GM19438 (cell line): ENCODE results near the gene CNIH3.

Experiments
- ATAC-seq: cut with Tn5 transposase; IDR thresholded peaks from one replicate; pipeline ENCODE4 v1.9.1; 2021; ENCODE audit warnings: low read depth; ENCODE audit not compliant: unreplicated experiment

The CNIH3 gene

DNA sequence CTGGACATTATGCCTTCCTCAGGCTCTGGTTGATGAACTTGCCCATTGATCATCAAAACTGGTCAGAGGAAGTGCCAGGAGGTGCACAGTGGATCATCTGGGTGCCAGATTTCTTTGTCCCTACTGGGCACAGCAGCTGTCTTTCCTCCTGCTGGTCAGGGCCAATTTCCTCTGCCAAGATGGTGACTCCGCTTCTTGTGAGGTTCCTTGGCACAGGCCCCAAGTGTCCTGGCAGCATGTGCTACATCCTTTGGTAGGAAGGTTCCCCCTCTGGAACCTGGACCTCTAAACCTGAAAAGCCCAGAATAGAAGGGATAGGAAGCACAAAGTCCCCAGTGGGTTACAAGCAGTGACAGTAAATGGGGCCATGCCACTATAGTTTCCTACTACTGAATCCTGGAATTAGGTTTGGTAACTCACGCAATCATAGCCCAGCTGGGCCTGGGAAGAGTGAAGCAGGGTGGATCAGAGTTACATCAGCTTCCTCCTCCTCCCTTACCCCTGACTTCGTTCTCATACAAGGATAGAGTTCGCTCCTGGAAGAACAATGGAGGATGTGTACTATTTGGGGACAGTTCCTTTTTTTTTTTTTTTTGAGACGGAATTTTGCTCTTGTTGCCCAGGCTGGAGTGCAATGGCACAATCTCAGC, 147.1 kb downstream of the CNIH3 start:
- ATAC-seq = no peak

DNA sequence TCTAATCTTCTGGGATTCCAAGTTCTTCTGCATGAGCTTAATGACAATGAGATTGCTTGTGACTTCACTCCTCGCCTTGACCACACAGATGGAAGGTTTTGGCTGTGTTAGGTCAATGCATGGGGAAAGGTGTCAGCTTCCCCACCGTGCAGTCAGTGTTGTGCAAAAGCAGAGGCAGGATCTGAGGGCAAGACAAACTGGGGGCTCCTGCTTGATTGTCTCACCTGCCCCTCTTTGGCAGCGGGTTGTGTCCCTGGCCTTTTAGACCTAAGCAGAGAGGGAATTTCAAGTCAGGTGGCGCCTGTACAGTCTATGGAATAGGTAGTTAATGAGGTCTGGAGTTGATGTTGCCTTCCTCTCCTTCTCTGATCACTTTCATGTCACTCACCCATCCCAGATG, 150.1 kb downstream of the CNIH3 start:
- ATAC-seq = no peak

DNA sequence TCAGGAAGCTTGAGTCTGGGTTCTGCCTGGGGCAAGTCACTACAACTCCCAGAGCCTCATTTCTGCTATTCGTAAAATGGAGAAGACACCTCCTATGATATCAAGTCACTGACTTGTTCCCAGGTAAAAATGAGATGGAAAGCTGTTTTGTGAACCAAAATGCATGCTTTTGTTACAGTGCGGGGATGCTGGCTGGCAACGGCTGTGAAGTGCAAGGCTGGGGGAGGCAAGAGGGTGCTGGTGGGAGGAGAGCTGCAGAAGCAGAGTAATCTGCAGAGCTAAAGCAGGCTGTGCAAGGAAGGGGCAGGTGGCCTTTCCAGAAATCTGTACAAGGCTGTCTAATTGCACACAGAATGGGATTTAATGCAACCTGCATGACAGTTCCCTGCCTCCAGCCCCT, 150.9 kb downstream of the CNIH3 start:
- ATAC-seq = no peak

DNA sequence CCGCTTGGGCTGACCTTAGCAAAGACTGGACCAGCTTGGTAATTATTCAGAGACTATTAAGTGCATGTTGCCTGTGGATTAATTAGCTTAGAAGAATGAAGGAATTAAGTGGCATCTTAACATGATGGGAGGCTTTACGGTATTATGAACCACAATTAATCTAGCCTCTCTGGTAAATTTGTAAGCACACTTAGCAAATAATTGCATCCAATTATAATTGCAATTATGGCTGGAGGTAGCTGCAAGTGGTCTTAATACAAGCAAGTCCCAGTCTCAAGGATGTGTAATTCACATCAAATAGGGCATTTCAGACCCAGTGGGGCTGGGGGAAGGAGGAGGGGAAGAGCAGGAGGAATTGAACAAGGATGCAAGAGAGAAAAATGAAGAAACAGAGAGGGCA, 151.6 kb downstream of the CNIH3 start:
- no peak for ATAC-seq

DNA sequence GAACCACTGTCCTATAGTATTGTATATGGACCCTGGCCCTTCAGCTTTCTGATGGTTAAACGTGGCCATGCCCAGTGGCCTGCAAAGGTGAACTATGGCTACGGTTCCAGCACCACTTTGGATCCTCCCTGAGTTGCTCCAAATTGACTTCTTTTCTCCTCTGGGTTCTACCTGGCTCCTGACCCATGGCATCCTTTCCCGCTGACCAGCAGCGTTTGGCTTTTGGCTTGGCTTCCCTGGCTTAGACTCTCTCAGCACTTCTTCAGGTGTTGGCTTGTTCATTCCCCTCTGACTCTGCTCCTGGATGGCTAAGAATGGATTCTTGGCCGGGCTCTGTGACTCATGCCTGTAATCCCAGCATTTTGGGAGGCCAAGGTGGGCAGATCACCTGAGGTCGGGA, 152.9 kb downstream of the CNIH3 start:
- no peak for ATAC-seq

DNA sequence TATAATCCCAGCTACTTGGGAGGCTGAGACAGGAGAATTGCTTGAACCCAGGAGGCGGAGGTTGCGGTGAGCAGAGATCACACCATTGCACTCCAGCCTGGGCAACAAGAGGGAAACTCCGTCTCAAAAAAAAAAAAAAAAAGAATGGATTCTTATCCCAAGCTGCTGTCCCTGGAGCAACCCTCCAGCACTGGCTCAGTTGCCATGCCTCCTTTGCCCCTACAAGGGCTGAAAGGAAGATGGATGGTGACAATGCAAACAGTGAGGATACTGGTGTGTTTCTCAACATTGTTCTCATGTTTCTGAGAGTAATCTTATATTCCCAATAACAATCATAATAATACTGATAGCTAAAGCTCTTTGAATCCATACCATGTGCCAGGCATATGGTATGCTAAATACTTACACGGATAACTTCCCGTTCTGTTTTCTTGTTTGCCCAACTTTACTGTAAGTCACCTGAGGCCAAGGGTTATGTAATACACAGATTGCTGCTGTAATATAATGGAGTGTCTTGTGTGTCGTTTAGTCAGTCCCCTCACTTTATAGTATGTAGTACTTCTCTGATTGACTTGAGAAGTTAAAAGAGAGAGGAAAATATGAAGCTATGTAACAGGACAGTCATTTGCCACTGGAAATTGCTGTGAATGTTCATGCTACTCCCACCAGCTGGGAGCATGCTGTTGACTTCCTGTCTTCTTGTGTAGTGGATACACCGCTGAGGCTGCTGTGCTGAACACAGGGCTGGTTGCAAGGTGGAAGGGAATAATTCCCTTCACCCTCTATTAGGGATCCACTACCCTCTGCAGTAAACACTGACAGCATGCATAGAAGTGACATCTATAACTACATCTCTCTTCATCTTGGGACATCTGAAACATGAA, 153.6 kb downstream of the CNIH3 start:
- no peak for ATAC-seq

DNA sequence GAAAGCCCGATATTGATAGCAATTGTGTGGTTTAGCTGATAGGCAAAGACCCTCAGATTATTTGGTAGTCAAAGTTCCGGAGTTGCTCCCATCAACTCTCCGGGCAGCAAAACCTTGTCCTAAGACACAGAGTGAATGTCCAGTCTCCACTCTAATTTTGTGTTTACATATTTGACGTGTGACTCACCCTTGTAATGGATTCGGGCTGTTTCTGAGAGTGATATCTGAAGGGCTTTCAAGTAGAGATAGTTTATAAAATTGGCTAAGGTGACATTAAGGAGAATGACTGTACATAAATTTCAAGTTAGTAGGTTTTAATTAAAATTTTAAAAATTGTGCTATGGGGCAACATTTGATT, 154.2 kb downstream of the CNIH3 start:
- no peak for ATAC-seq

DNA sequence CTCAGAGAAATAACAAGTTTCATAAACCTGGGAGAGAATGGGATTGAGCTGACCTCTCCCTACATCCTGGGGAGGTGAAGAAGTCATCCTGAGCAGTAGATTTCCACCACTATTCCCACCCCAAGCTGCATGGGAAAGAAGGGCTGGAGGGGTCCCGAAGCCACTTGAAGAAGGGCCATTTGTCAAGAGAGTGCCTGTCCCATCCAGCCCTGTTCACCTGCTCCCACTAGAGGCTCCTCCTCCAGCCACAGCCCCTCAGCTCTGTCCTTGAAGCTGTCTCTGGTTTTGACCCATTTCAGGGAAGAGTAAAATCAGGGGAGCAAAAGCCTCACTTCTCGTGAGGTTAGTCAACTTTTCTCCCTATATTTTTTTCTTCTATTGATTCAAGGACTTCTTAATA, 157.5 kb downstream of the CNIH3 start:
- ATAC-seq = no peak

DNA sequence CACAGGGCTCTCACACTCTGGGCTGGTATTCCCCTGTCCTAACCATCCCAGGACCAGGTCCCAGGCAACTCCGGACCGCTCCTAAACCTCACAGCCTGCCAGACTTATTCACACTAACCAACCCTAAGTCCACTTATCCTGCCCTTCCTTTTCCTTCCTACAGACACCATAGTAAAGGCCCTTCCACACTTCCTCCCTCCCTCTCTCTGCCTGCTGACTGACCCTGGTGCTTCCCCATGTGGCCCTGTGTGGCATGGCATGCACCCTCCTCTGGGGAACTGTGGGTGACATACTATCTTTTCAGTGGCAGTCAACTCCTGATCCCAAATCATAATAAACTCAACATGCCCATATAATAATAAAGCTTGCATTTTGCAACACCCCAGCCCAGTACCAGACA, 158.3 kb downstream of the CNIH3 start:
- no peak for ATAC-seq

DNA sequence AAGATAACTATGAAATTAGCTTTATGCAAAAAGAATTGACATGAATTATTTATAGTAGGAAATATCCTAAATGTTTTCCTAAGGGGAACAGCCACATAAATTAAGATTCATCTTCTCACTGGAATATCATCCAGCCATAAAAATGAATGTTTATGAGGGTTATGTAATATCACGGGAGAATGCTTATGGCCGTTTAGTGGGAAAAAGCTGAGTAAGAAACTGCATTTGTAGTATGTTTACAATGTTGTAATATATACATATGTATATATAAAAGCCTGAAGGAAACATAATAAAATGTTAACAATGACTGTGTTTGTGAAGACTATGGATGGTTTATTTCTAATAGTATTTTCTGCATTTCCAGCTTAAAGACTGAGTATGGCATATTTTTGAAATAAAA, 161.1 kb downstream of the CNIH3 start:
- ATAC-seq = no peak

DNA sequence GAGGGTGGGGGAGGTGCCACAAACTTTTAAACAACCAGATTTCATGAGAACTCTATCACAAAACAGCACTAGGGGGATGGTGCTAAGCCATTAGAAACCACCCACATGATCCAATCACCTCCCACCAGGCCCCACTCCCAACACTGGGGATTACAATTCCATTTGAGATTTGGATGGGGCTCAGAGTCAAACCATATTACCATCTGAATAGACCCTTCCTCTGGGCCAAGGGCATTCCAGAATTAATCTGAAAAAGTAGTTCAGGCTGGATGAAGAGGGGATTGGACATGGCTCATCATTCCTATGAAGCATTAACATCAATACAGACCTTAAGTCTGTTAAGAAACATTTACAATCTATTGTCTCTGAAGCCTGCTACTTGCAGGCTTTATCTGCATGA, 163.4 kb downstream of the CNIH3 start:
- ATAC-seq = no peak

DNA sequence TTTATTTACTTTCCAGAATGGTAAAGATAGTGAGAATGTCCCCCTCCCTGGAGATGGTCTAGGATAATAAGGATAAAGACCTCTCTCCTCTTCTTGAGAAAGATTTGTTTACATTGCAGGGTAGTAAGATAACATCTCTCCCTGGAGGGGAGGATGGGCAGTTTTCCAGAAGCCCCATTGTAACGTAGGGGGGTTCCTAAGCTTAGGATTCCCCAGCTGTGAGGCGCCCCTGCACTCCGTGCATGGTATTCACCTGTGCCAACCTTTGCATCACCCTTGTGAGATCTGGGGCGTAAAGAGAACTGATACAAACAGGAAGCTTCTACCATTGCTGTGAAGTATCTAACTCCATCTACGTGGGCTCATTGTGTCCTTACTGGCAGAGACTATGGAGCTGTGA, 164.6 kb downstream of the CNIH3 start:
- no peak for ATAC-seq

DNA sequence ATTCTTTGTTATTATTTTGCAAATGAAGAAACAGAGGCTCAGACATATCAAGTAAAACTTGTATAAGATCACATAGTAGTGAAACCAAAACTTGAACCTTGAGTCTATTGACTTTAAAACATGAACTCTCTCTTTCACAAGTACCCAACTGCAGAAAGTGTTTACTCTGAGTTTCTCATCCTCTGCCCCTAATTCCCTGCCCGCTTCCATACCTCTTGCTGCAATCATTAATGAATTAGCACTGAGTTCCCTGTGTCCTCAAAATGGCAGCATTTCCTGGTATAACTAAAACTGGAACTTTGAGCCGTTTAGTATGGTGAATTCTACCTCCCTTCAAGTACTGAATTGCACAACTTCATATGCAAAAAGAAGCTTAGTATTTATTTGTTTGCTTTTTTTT, 165.7 kb downstream of the CNIH3 start:
- ATAC-seq = peak; percentile 59

DNA sequence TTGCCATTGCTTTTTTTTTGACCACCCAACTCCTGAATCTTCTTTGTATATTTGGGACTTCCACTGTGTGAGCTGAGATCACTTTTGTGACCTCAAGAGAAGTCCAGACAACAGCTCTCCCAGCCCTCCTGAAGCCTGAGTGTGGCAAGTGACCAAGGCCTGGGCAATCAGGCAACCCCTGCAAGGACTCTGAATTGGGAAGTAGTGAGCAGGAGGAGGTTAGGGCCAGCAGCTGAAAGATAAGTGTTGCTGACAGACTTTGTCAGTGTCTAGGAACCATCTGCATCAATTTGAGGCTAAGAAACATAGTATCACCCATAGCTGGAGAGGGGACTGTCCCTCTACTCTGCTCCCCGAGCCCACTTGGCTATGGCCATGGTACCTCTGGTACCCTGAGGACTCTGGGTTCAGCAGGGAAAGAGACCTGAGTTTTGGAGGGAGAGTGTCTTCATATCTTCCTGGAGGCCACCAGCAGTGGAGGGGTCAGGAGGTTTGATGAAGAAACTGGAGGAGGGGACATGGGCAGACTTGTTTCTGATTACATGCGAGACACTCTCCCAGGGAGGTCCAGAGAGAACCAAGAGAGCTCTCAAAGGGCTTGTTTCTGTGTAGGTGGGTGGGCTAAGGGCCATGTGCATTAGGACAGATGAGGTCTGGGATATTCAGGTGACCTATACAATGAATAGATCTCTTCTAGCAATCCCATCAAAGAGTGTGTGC, 166.3 kb downstream of the CNIH3 start:
- ATAC-seq = no peak

DNA sequence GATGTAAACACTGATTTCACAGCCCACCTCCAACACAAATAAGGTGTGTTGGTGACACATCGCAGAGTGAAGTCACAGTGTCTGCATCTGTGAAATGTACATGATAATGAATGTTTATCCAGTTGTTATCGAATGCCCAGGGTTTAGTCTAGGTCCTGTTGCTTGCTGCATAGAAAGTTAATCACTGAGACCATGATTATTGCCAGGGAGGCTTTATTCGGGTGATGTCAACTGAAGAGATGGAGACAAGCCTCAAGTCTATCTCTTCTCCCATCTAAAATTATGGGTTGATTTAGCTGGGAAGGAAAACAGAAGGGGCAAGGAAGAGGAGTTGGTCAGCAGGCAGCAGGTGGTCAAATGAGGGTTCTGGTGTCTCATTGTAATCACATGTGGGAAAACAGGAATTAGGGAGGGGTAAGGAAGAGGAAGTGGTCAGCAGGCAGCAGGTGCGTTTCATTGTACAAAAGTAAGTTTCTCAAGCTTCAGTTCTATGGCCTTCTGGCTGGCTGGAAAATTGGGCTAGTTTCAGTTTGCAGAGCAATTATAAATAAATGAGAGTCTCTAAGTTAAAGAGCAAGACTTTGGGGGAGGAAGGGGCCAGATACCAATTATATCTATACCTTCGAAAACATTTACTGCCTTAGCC, 167.0 kb downstream of the CNIH3 start:
- ATAC-seq = peak; percentile 69

DNA sequence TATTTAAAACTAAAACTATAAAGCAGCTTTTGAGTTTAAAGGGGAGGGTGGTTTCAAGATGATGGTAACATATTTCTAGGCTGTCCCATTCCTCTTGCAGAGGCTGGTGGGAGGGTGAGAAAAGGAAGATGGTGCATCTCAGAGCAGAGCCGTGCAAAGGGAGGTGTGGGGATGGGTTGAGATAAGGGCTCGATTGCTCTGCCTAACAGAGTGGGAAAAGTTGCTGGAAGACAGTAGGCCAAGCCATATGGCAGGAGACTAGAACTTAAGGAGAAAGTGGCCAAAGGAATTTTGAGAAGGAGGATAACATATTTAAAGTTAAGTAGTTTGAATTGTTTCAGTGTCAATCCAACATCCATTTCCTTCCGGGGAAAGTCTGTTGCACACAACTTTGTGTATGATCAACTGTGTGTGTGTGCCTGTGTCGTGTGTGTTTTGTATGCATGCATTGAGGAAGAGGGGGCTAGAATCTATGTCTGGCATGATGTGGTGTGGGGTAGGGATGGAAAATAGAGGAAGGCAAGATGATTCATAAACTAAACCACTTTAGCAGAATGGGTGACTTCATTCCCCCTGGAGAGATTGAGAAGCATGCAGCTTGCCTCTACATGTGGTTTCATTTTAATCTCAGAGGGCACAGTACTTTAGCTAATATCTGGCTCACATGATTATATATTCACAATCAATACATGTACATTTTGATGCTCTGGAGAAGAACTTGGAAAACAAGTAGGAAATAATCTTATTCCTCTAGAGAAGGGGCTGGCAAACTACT, 168.3 kb downstream of the CNIH3 start:
- ATAC-seq = no peak

DNA sequence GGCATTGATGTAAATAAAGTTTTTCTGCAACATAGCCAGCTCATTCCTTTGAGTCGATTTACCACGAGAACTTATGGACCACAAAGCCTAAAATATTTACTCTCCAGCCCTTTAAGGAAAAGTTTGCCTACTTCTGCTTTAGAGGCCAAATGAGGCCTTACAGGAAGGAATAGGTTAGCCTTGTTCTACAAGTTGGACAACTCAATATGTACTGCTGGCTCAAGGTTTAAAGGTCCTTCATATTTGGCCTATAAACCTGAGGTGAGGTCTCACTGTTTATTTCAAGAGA, 168.9 kb downstream of the CNIH3 start:
- ATAC-seq = no peak

DNA sequence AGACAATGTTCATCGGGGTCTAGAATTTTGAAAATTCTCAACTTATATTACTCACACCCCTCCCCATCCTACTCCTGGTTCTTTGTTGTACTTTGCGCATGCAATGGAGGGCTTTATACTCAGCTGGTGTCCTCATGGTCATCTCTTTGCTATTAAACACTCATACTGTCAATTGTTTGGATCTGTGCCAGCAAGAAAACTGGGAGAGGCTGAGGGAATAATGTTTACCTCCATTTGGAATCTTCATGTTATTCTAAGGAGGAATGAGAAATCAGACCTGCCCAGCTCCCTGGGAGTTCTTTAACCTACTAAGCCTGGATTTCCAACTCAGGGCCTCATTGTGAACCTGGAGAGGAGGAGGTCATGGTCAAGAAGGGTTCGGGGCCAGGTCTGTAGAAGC, 169.5 kb downstream of the CNIH3 start:
- no peak for ATAC-seq

DNA sequence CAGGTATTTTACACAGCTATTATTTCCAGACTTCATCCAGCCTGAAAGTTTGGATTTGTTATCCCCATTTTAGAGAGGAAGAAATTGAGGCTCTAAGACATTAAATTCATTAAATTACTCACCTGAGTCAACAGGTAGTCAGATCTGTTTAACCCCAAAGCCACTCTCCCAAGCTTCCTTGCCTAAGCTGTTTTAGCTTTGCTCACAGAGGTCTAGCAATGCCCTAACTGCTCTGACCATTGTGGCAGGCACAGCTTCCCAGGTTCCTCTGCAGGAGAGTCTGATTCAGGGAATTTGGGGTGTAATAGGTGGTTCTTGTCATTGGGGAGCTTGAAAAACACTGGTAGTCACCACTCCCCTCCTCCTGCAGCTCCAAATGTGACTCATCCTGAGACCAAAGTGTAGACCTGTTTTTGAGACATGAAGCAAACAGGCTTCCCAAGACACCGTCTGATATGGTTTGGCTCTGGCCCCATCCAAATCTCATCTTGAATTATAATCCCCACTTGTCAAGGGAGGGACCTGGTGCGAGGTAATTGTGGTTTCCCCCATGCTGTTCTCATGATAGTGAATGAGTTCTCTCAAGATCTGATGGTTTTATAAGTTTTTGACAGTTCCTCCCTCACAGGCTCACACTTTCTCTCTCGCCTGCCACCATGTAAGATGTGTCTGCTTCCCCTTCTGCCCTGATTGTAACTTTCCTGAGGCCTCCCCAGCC, 170.6 kb downstream of the CNIH3 start:
- ATAC-seq = no peak

DNA sequence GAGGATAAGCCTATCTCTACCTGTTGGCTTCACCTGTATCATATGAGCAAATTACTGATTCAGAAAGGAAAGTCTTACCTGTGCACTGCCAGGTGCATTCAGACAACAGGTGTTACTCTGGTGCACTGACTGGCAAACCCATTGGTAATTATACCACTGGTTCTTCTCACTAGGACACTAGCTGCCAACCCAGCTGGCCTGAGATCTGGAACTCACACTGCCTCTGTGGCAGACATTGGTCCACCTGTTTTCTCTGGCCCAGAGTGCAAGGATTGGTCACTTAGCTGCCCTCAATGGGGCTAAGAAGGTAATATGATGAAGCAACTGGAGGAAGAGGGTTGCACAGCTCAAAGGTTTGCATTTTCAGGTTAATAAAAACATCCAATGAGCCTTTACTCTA, 173.2 kb downstream of the CNIH3 start:
- ATAC-seq = no peak
